Activated naive CD8-positive, alpha-beta T cell treated with anti-CD3 and anti-CD28 coated beads for 36 hours (primary cell): ENCODE results near the gene FANCD2OS. TPM values are rescaled to one million over a fixed set of nuclear protein-coding genes. Genes with fewer than 3 reads are reported as not detected.
"Not testable (repeated sequence)": the region's sequence is repeated elsewhere in the genome, so short reads cannot be mapped to it uniquely, and the experiment has no call there.

Source experiments
- DNase-seq: peaks from one replicate; pipeline ENCODE4 v3.0.0; 2021
- H3K27ac Mint-ChIP-seq: one replicate; pipeline ENCODE4 v1.8.0; 2022; ENCODE audit warnings: mild to moderate bottlenecking, moderate library complexity, mixed read lengths
- H3K27me3 Mint-ChIP-seq: one replicate; pipeline ENCODE4 v1.8.0; 2022; ENCODE audit warnings: mild to moderate bottlenecking, mixed read lengths
- H3K36me3 Mint-ChIP-seq: one replicate; pipeline ENCODE4 v1.8.0; 2021; ENCODE audit warnings: mild to moderate bottlenecking, mixed read lengths
- H3K4me1 Mint-ChIP-seq: one replicate; pipeline ENCODE4 v1.8.0; 2021; ENCODE audit warnings: mixed read lengths
- H3K4me3 Mint-ChIP-seq: one replicate; pipeline ENCODE4 v1.8.0; 2022; ENCODE audit warnings: mild to moderate bottlenecking, moderate library complexity, mixed read lengths
- H3K9me3 Mint-ChIP-seq: one replicate; pipeline ENCODE4 v1.8.0; 2022; ENCODE audit warnings: mixed read lengths
- total RNA-seq, 2 experiments: library from RNA; stranded (reverse); gene quantifications; one replicate each; pipeline ENCODE4 v1.2.3, GENCODE V29; 2021

Gene FANCD2OS
- total RNA-seq, 2 experiments from 2014 or later, result not detected

DNA sequence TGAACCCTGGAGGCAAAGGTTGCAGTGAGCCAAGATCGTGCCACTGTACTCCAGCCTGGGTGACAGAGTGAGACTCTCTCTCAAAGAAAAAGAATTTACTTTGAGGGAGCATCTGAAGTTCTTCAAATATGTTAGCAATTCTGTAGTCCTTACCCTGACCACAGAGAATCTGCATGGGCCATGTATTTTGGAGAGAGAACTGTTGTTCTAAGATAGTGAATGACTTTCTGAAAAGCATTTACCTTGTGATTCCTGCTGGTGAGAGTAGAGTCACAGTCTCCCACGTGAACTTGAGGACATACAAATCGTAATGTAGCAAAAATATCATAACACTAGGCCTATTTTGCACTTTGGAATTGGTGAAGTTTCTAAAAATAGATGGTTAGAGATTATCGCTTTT is 11.3 kb upstream of the FANCD2OS start:
- no peaks in the 10 kb centered on the region for H3K9me3 Mint-ChIP-seq
- H3K27ac Mint-ChIP-seq, result no peak overlapping the region
- H3K4me3 Mint-ChIP-seq, result no peak overlapping the region
- peaks cover 46% of the 10 kb centered on the region for H3K4me1 Mint-ChIP-seq
- no peak for DNase-seq
- peaks cover 26% of the 10 kb centered on the region for H3K36me3 Mint-ChIP-seq
- no peaks in the 10 kb centered on the region for H3K27me3 Mint-ChIP-seq

DNA sequence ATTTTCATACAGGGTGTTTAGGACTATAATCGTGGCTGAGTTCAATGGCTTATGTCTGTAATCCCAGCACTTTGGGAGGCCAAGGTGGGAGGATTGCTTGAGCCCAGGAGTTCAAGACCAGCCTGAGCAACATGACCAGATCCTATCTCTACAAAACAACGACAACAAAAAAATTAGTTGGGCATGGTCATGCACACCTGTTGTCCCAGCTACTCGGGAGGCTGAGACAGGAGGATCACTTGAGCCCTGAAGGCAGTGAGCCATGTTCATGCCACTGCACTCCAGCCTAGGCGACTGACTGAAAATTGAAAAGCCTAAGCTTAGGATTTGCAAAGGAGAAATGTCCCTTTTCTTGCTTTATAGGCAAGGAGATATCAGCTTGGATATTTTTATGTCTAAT is 8.9 kb upstream of the FANCD2OS start:
- H3K27ac Mint-ChIP-seq, result no peak overlapping the region

DNA sequence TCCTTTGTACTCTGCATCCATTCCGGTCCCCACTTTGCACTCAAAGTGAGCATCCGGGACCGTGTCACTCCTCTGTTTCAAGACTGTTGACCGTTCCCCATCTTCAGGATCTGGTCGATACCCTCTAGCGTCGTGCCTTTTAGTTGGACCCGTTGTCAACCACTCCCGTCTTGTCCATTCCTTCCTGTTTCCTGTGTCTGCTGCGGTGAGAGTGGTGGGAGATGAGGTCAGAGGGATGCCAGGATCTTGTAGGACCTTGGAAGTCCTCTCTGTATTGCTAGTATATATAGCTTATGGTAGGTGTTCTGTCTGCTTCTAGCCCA is 8.0 kb upstream of the FANCD2OS start:
- peak overlapping the region; percentile 91 for H3K27ac Mint-ChIP-seq
- peaks cover 31% of the 10 kb centered on the region for H3K4me1 Mint-ChIP-seq
- peaks cover 17% of the 10 kb centered on the region for H3K36me3 Mint-ChIP-seq
- peak overlapping the region; percentile 98 for H3K4me3 Mint-ChIP-seq
- no peaks in the 10 kb centered on the region for H3K9me3 Mint-ChIP-seq
- no peak for DNase-seq
- H3K27me3 Mint-ChIP-seq, result no peaks in the 10 kb centered on the region

More for the DNA sequence above, 8.9 kb upstream of the FANCD2OS start:
- Mint-ChIP-seq H3K9me3 (no peaks in the 10 kb centered on the region), H3K4me3 (peak overlapping the region; percentile 98), H3K4me1 (peaks cover 34% of the 10 kb centered on the region), H3K27me3 (no peaks in the 10 kb centered on the region), H3K36me3 (peaks cover 17% of the 10 kb centered on the region)
- no peak for DNase-seq

DNA sequence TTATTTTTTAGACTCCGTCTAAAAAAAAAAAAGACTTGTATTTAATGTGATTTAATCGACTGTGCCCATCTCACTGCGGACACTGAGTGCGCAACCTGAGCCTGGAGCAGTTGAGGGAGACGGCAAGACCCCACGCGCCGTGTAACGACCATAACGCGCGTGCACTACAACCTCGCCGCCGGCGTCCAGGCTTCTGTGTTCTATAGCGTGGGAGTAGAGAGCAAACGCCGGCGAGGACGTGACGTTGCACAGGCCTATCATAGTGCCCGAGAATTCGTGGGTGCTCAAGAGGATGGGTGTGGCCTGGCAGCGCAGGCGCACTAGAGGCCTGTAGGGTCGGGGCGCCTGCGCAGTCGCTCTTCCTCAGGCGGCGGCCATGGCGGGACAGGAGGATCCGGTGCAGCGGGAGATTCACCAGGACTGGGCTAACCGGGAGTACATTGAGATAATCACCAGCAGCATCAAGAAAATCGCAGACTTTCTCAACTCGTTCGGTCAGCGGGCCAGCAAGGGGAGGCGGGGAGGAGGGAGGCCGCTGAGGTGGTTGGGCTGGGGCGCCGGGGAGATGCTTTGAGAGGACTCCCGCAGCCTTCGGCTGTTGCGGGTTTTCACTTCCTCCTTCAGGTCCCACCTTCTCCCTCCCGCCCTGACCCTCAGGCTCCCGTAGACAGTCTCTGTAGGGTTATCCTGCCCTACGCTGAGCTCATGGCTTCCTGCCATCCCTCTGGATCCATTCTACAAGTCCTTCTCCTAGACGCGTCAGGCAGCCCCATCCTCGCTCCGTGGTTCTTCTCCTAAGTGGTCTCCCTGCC is 7.5 kb upstream of the FANCD2OS start, which contains the start of gene BRK1:
BRK1 (plus strand) TSS at position 350 of the 812 bp plus-strand sequence; CDS start at position 377, 27 bp downstream.
- Mint-ChIP-seq H3K36me3 (peaks cover 12% of the 10 kb centered on the region), H3K4me3 (peak within 1 kb of the TSS; percentile 98), H3K27ac (peak within 1 kb of the TSS; percentile 91), H3K4me1 (peaks cover 25% of the 10 kb centered on the region), H3K27me3 (no peaks in the 10 kb centered on the region), H3K9me3 (no peaks in the 10 kb centered on the region)
- peak; percentile 92 for DNase-seq

DNA sequence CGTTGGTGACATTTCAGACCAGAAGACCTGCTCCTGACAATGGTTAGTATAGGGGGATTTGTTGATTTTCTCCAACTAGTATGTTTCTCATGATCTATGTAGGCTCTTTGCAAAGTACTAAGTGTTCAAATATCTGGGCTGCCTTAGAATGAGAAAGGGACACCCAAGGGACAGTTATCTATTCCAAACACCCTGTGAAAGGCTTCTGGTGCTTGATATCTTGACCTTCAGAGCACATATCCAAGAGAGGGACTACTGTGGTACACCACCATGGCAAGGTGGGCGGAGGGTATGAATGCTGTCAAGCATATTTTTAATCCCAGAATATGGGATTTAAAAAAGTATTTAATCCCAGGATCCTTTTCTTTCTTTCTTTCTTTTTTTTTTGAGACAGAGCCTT is 1.1 kb downstream of the FANCD2OS start:
- DNase-seq, result no peak
- no peak overlapping the region for H3K27ac Mint-ChIP-seq
- H3K9me3 Mint-ChIP-seq, result no peaks in the 10 kb centered on the region
- peaks cover 9% of the 10 kb centered on the region for H3K36me3 Mint-ChIP-seq
- no peaks in the 10 kb centered on the region for H3K4me1 Mint-ChIP-seq
- no peak overlapping the region for H3K4me3 Mint-ChIP-seq
- H3K27me3 Mint-ChIP-seq, result no peaks in the 10 kb centered on the region

GRCh38 chr3:10099041-10099440 is 9.0 kb downstream of the FANCD2OS start:
- no peak overlapping the region for H3K27ac Mint-ChIP-seq
- no peaks in the 10 kb centered on the region for H3K27me3 Mint-ChIP-seq
- H3K4me1 Mint-ChIP-seq, result no peaks in the 10 kb centered on the region
- H3K9me3 Mint-ChIP-seq, result no peaks in the 10 kb centered on the region
- peaks cover 35% of the 10 kb centered on the region for H3K36me3 Mint-ChIP-seq
- no peak for DNase-seq
- H3K4me3 Mint-ChIP-seq, result no peak overlapping the region

GRCh38 chr3:10093678-10094077 is 14.4 kb downstream of the FANCD2OS start:
- Mint-ChIP-seq H3K27me3 (no peaks in the 10 kb centered on the region), H3K36me3 (peaks cover 23% of the 10 kb centered on the region)

DNA sequence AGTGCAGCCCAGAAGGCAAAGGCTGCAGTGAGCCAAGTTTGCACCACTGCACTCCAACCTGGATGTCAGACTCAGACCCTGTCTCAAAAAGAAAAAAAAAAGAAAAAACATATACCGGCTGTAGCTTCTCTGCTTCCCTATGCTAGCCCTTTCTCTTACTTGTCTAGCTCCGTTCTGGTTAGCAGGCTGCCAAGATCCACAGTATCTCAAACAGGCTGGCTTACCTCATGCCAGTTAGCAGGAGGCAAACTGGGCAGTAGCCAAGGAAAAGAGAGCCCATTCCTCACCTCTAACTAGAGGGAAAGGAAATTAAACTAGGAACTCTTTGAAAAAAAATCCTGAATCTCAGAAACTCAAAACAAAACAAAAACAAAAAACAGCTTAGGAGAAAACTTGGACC is 16.7 kb downstream of the FANCD2OS start:
- not testable (repeated sequence) for H3K4me3 Mint-ChIP-seq

More at GRCh38 chr3:10093678-10094077, 14.4 kb downstream of the FANCD2OS start:
- Mint-ChIP-seq H3K4me1 (no peaks in the 10 kb centered on the region), H3K4me3 (no peak overlapping the region), H3K9me3 (no peaks in the 10 kb centered on the region), H3K27ac (no peak overlapping the region)
- no peak for DNase-seq

GRCh38 chr3:10090774-10091173 is 17.3 kb downstream of the FANCD2OS start:
- H3K4me3 Mint-ChIP-seq, H3K4me1 Mint-ChIP-seq, H3K27ac Mint-ChIP-seq, H3K9me3 Mint-ChIP-seq, DNase-seq, H3K27me3 Mint-ChIP-seq: not testable (repeated sequence)
- peaks cover 24% of the 10 kb centered on the region for H3K36me3 Mint-ChIP-seq

More for the DNA sequence above, 16.7 kb downstream of the FANCD2OS start:
- H3K36me3 Mint-ChIP-seq, result peaks cover 24% of the 10 kb centered on the region
- not testable (repeated sequence) for H3K27ac Mint-ChIP-seq, H3K4me1 Mint-ChIP-seq, H3K27me3 Mint-ChIP-seq, DNase-seq, H3K9me3 Mint-ChIP-seq

DNA sequence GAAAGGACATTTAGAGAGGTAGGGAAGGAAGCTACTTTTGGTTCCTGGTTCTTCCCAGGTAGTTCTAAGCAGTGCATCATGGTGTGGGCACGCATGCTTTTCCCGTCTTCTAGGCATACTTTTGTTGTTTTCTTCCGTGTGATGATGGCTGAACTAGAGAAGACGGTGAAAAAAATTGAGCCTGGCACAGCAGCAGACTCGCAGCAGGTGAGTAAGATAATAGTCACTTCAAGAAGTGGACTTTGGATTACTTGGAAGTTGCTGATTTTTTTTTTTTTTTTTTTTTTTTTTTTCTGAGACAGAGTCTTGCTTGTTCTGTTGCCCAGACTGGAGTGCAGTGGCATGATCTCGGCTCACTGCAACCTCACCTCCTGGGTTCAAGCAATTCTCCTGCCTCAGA is 17.9 kb downstream of the FANCD2OS start:
- no peaks in the 10 kb centered on the region for H3K27me3 Mint-ChIP-seq
- no peaks in the 10 kb centered on the region for H3K4me1 Mint-ChIP-seq
- H3K4me3 Mint-ChIP-seq, result no peak overlapping the region
- no peak for DNase-seq
- no peak overlapping the region for H3K27ac Mint-ChIP-seq
- peaks cover 24% of the 10 kb centered on the region for H3K36me3 Mint-ChIP-seq
- H3K9me3 Mint-ChIP-seq, result no peaks in the 10 kb centered on the region

GRCh38 chr3:10088256-10088655 is 19.8 kb downstream of the FANCD2OS start:
- no peak for DNase-seq
- Mint-ChIP-seq H3K27ac (no peak overlapping the region), H3K4me3 (no peak overlapping the region), H3K36me3 (peaks cover 22% of the 10 kb centered on the region), H3K27me3 (no peaks in the 10 kb centered on the region), H3K9me3 (no peaks in the 10 kb centered on the region), H3K4me1 (no peaks in the 10 kb centered on the region)

DNA sequence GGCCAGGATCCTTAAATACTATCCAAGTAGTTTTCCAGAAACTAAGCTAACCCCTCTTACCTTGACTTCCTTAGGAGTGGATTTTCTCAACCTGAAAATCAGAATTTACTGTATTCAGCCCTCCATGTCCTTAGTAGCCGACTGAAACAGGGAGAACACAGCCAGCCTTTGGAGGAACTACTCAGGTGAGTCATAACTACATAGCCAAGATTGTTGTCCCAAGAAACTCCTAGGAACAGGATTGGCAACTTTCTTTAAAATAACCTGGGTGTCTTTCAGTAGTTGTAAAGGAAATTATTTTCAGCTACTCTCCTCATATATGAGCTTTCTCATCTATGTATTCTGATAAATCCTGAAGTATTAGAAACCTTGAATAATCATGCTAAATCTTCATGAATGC is 22.3 kb downstream of the FANCD2OS start:
- H3K27ac Mint-ChIP-seq, result no peak overlapping the region
- H3K9me3 Mint-ChIP-seq, result no peaks in the 10 kb centered on the region
- H3K4me3 Mint-ChIP-seq, result no peak overlapping the region
- DNase-seq, result no peak
- peaks cover 35% of the 10 kb centered on the region for H3K36me3 Mint-ChIP-seq
- H3K4me1 Mint-ChIP-seq, result no peaks in the 10 kb centered on the region
- H3K27me3 Mint-ChIP-seq, result no peaks in the 10 kb centered on the region

DNA sequence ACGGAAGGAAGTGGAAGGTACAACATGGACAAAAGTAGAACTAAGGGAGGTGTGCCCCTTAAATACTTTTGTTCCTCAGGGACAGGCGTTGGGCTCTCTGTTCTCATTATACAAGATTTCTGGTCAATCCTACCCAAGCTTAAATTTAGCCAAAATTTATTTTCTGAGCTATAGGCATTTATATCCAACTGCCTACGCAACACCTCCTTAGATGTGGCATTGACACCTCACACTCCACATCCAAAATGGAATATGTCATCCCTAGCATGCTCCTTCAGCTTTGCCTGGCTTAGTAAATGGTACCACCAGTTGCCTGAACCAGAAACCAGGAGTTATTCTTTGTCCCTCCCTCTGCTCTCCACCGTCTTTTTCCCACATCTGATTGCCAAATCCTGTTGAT is 26.2 kb downstream of the FANCD2OS start:
- Mint-ChIP-seq H3K4me1 (no peaks in the 10 kb centered on the region), H3K27ac (peak overlapping the region; percentile 11), H3K36me3 (peaks cover 38% of the 10 kb centered on the region), H3K9me3 (no peaks in the 10 kb centered on the region), H3K27me3 (no peaks in the 10 kb centered on the region), H3K4me3 (no peak overlapping the region)
- no peak for DNase-seq

DNA sequence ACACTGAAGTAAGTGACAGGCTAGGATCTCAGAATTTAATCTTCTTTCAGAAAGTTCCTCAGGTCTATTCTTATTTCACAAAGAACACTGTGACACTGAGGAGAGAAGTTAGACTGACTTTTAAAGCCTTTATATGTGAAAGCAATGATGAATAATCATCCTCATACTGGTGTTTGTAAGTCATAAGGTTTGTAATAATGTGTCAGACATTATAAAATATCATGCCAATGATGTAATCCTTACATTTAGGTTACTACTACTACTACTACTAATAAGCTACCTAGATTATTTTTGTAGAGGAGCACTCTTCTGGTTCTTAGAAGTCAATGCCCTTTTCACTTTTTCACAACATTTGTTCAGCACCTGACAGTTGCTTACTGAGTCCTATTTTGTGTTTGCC is 33.4 kb downstream of the FANCD2OS start:
- DNase-seq, result no peak
- Mint-ChIP-seq H3K4me3 (no peak overlapping the region), H3K27me3 (no peaks in the 10 kb centered on the region), H3K9me3 (no peaks in the 10 kb centered on the region), H3K27ac (no peak overlapping the region), H3K36me3 (peaks cover 23% of the 10 kb centered on the region), H3K4me1 (peaks cover 3% of the 10 kb centered on the region)

GRCh38 chr3:10070077-10070476 is 38.0 kb downstream of the FANCD2OS start:
- H3K27ac Mint-ChIP-seq, H3K4me1 Mint-ChIP-seq, DNase-seq, H3K4me3 Mint-ChIP-seq, H3K9me3 Mint-ChIP-seq, H3K27me3 Mint-ChIP-seq: not testable (repeated sequence)
- peaks cover 41% of the 10 kb centered on the region for H3K36me3 Mint-ChIP-seq

DNA sequence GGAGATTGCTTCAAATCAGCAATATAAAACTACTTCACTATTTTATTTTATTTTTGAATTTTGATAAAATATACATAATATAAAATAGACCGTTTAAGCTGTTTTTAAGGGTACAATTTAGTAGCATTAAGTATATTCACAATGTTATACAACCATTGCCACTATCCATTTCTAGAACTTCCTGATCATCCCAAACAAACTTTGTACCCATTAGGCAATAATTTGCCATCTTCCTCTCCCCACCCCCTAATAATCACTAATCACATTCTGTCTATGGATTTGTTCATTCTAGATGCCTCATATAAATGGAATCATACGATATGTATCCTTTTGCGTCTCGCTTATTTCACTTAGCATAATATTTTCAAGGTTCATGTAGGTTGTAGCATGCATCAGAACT is 53.0 kb downstream of the FANCD2OS start:
- H3K27me3 Mint-ChIP-seq, result no peaks in the 10 kb centered on the region
- peaks cover 35% of the 10 kb centered on the region for H3K36me3 Mint-ChIP-seq
- no peak for DNase-seq
- H3K4me1 Mint-ChIP-seq, result no peaks in the 10 kb centered on the region
- H3K4me3 Mint-ChIP-seq, result no peak overlapping the region
- H3K27ac Mint-ChIP-seq, result no peak overlapping the region
- no peaks in the 10 kb centered on the region for H3K9me3 Mint-ChIP-seq
